ENCODE measurements around the gene FAM217B. TPM values are rescaled to one million over a fixed set of nuclear protein-coding genes. Genes with fewer than 3 reads are reported as not detected.
"Not testable (repeated sequence)": the region's sequence is repeated elsewhere in the genome, so short reads cannot be mapped to it uniquely, and the experiment has no call there.

The FAM217B gene
- total RNA-seq, 8 experiments from 2014 or later = 8.1 to 19.1 (median 12.7) TPM

DNA sequence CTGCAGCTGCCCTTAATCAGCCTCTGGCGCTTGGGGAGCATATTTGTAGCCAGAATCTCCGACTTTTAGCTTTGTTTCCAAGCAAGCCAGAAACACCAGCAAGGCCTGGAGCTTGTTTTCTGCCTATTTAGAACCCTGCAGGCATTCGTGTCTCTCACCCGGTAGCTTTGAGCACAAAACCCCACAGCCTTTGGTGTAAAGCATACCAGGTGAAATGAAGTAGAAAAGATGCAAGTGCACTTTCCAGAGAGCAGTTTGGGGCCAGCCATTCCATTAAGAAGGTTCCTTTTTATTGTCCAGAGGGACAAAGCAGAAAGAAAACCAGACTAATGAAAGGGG lies 736 bp downstream of the FAM217B start:
- H3K4me3 ChIP-seq = peak overlapping the region; percentile 37 to 65 (median 59)
- ATAC-seq (replicated peaks in 6 of 8) = no peak
- H3K4me1 ChIP-seq (replicated peaks in 1 of 2) = peaks cover 30 to 78% of the 10 kb centered on the region in 2 donors
- H3K27ac ChIP-seq = peak overlapping the region; percentile 95 to 98
- 0% methylated on average over 1 to 4 of the region's 4 CpGs; no CpG with 5 or more reads in 3 of the 10 experiments for WGBS, 10 experiments
- in situ Hi-C loops (cut with MboI; ENCODE audit: low pct_unique_long_range_greater_than_20kb in 2 of 9, low sequenced_read_pairs in 9 of 9, unreplicated experiment in 9 of 9) = no loop called here

DNA sequence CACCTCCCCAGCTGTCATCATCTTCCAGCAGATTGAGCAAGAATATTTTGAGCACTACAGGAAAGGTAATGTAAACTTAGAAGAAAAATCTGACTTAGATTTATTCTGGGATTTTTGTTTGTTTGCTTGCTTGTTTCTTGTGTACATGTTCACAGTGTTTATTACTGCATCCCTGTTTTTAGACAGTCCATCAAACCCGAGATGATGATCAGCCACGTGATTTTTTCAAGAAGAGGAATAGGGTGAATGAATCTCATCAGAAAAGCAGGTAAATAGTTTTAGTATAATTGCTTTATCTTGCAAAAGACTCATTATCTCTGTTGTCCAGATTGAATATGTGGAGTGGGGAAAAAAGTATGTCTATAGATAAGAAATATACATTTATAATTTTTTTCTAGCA lies 2.1 kb downstream of the FAM217B start:
- Histone ChIP-seq H3K27ac (peak overlapping the region; percentile 95 to 98), H3K4me3 (peak overlapping the region in 3 of 5 donors; percentile 37 to 65 (median 39)), H3K4me1 (replicated peaks in 1 of 2) (peaks cover 30 to 77% of the 10 kb centered on the region in 2 donors)
- in situ Hi-C loops (cut with MboI; ENCODE audit: low pct_unique_long_range_greater_than_20kb in 2 of 9, low sequenced_read_pairs in 9 of 9, unreplicated experiment in 9 of 9) = no loop called here
- no peak for ATAC-seq (replicated peaks in 6 of 8)
- WGBS, 10 experiments = 18 to 93% (median 76%) methylated on average over 2 of the region's 2 CpGs; no CpG with 5 or more reads in 2 of the 10 experiments

GRCh38 chr20:59944726-59945125 lies 4.5 kb downstream of the FAM217B start:
- H3K4me3 ChIP-seq = no peak overlapping the region
- no peak overlapping the region for H3K27ac ChIP-seq
- 60 to 98% (median 84%) methylated on average over 4 to 7 of the region's 7 CpGs for WGBS, 10 experiments

DNA sequence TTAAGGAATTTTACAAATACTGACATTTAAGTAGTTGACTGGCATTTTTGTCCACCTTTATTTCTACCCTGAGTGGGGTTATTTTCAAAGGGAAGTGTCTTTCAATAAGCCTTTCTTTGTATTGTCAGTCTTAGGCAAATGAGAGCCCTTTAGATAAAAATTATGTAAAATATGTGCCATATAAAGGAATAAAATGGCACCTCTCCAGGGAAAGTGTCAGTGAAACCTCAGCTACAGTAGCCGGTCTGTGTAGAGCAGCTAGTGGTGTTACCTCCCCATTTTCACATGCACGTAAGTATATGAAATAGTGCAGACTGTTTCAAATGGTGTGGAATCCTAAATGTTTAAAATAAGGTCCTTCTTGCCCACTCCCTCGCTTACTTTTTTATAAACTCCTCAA lies 5.0 kb downstream of the FAM217B start:
- Histone ChIP-seq H3K27ac (no peak overlapping the region), H3K4me3 (no peak overlapping the region), H3K4me1 (replicated peaks in 1 of 2) (peaks cover 17 to 70% of the 10 kb centered on the region in 2 donors)
- 40 to 96% (median 74%) methylated on average over 1 to 3 of the region's 3 CpGs; no CpG with 5 or more reads in 1 of the 10 experiments for WGBS, 10 experiments
- ATAC-seq (replicated peaks in 6 of 8) = no peak
- in situ Hi-C loops (cut with MboI; ENCODE audit: low pct_unique_long_range_greater_than_20kb in 2 of 9, low sequenced_read_pairs in 9 of 9, unreplicated experiment in 9 of 9) = no loop called here

More at GRCh38 chr20:59944726-59945125, 4.5 kb downstream of the FAM217B start:
- in situ Hi-C loops (cut with MboI; ENCODE audit: low pct_unique_long_range_greater_than_20kb in 2 of 9, low sequenced_read_pairs in 9 of 9, unreplicated experiment in 9 of 9) = no loop called here
- H3K4me1 ChIP-seq (replicated peaks in 1 of 2) = peaks cover 17 to 70% of the 10 kb centered on the region in 2 donors
- ATAC-seq (replicated peaks in 6 of 8) = no peak

GRCh38 chr20:59945731-59946130 lies 5.5 kb downstream of the FAM217B start:
- ATAC-seq (replicated peaks in 6 of 8) = peak in 2 of 8 experiments; percentile 3 to 10
- WGBS, 10 experiments = 11 to 93% (median 63%) methylated on average over 1 to 2 of the region's 2 CpGs; no CpG with 5 or more reads in 1 of the 10 experiments
- Histone ChIP-seq H3K27ac (no peak overlapping the region), H3K4me1 (replicated peaks in 1 of 2) (peaks cover 17 to 70% of the 10 kb centered on the region in 2 donors), H3K4me3 (no peak overlapping the region)
- in situ Hi-C loops (cut with MboI; ENCODE audit: low pct_unique_long_range_greater_than_20kb in 2 of 9, low sequenced_read_pairs in 9 of 9, unreplicated experiment in 9 of 9) = no loop called here

DNA sequence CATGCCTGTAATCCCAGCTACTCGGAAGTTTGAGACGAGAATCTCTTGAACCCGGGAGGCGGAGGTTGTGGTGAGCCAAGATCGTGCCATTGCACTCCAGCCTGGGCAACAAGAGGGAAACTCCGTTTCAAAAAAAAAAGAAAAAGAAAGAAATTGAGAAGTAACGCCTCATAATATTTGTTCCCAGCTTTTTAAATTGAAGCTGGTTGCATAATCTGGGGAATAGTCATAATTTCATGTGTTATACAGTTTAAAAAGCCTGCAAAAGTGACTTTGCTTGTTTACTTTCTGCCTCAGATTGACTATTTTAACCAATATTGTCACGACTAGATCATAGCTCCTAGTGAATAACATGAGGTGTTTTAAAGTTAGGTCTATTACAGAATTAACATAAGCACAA lies 7.2 kb downstream of the FAM217B start:
- Histone ChIP-seq H3K4me3 (no peak overlapping the region), H3K27ac (no peak overlapping the region), H3K4me1 (replicated peaks in 1 of 2) (peaks cover 7 to 59% of the 10 kb centered on the region in 2 donors)
- WGBS, 10 experiments = 66 to 100% (median 94%) methylated on average over 1 to 8 of the region's 8 CpGs; no CpG with 5 or more reads in 2 of the 10 experiments
- no peak for ATAC-seq (replicated peaks in 6 of 8)
- in situ Hi-C loops (cut with MboI; ENCODE audit: low pct_unique_long_range_greater_than_20kb in 2 of 9, low sequenced_read_pairs in 9 of 9, unreplicated experiment in 9 of 9) = no loop called here

DNA sequence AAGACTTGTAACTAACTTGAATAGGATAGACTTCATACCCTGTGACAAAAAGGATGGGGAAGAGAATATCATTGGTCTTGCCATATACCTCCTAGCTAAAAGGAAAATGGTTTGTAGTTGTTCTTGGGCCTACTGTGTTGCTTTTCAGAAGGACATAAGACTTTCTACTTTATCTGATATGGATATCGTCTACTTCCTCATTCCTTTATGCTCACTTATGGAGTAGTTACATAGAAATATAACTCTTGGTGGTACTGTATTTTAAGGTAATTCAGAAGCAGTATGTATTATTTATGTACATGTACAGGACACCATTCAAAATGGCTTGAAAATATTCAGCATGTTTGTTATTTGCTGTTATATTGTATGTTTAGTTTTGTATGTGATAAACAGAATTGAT lies 8.0 kb downstream of the FAM217B start:
- in situ Hi-C loops (cut with MboI; ENCODE audit: low pct_unique_long_range_greater_than_20kb in 2 of 9, low sequenced_read_pairs in 9 of 9, unreplicated experiment in 9 of 9) = no loop called here
- ATAC-seq (replicated peaks in 6 of 8) = no peak
- Histone ChIP-seq H3K27ac (no peak overlapping the region), H3K4me1 (replicated peaks in 1 of 2) (peaks cover 7 to 51% of the 10 kb centered on the region in 2 donors), H3K4me3 (no peak overlapping the region)
- WGBS, 10 experiments = 17 to 100% (median 83%) methylated on average over 1 of the region's 1 CpG; no CpG with 5 or more reads in 3 of the 10 experiments

DNA sequence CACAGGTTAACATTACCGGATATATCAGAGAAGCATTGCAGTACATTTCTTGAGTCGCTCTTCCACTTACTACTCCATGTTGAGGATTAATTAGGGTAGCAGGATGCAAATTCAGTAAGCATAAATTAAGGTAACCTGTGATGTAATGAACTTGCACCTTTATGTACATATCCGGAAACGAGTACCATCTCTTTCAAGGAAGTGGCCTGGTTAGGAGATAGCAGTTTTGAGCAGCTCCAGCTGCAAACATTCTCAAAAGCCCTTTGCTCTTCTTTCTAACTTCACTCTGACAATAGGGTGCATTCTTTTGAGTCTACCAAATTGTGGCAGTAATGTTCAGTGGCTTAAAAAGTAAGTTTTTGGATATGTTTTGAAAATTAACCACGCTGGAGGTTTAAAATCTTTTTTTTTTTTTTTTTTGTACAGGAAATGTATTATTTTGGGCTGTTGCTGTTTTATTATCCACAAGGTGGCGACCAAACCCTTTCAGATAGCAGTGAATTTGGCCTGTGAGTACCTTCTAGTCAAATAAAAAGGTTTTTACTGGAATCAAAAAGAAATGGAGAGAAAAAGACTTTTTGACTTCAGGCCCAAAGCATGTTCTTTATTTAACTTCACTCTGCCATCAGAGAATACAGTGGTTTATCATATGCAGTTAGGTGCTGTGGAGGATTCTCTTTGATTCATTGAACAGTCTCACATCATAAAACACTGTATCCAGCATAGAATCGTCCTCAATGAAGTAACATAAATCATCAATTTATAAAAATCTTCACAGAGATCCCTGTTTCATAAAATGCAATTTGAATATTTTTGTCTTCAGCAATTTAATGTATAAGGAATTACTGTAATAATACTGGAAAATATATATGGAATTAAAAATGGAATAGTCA lies 8.9 kb downstream of the FAM217B start:
- in situ Hi-C loops (cut with MboI; ENCODE audit: low pct_unique_long_range_greater_than_20kb in 2 of 9, low sequenced_read_pairs in 9 of 9, unreplicated experiment in 9 of 9) = no loop called here
- H3K4me3 ChIP-seq = no peak overlapping the region
- H3K4me1 ChIP-seq (replicated peaks in 1 of 2) = peaks cover 7 to 42% of the 10 kb centered on the region in 2 donors
- ATAC-seq (replicated peaks in 6 of 8) = peak in 4 of 8 experiments; percentile 19 to 54 (median 44)
- H3K27ac ChIP-seq = no peak overlapping the region
- WGBS, 10 experiments = 11 to 57% (median 40%) methylated on average over 3 to 7 of the region's 7 CpGs; no CpG with 5 or more reads in 1 of the 10 experiments

- 67 to 98% (median 93%) methylated on average over 1 to 6 of the region's 6 CpGs for WGBS, 10 experiments
- ATAC-seq (replicated peaks in 6 of 8) = no peak
- H3K4me3 ChIP-seq = no peak overlapping the region
- H3K4me1 ChIP-seq (replicated peaks in 1 of 2) = peaks cover 7 to 34% of the 10 kb centered on the region in 2 donors
- in situ Hi-C loops (cut with MboI; ENCODE audit: low pct_unique_long_range_greater_than_20kb in 2 of 9, low sequenced_read_pairs in 9 of 9, unreplicated experiment in 9 of 9) = no loop called here
- H3K27ac ChIP-seq = no peak overlapping the region
These were observed 9.7 kb downstream of the FAM217B start for GRCh38 chr20:59949911-59950310.

- Histone ChIP-seq H3K4me1 (replicated peaks in 1 of 2) (peaks cover 0 to 3% of the 10 kb centered on the region in 2 donors), H3K4me3 (no peak overlapping the region), H3K27ac (no peak overlapping the region)
- in situ Hi-C loops (cut with MboI; ENCODE audit: low pct_unique_long_range_greater_than_20kb in 2 of 9, low sequenced_read_pairs in 9 of 9, unreplicated experiment in 9 of 9) = no loop called here
- 86 to 100% (median 92%) methylated on average over 1 to 2 of the region's 4 CpGs; no CpG with 5 or more reads in 7 of the 10 experiments for WGBS, 10 experiments
- ATAC-seq (replicated peaks in 6 of 8) = no peak
These were observed 14.5 kb downstream of the FAM217B start for GRCh38 chr20:59954718-59955117.

DNA sequence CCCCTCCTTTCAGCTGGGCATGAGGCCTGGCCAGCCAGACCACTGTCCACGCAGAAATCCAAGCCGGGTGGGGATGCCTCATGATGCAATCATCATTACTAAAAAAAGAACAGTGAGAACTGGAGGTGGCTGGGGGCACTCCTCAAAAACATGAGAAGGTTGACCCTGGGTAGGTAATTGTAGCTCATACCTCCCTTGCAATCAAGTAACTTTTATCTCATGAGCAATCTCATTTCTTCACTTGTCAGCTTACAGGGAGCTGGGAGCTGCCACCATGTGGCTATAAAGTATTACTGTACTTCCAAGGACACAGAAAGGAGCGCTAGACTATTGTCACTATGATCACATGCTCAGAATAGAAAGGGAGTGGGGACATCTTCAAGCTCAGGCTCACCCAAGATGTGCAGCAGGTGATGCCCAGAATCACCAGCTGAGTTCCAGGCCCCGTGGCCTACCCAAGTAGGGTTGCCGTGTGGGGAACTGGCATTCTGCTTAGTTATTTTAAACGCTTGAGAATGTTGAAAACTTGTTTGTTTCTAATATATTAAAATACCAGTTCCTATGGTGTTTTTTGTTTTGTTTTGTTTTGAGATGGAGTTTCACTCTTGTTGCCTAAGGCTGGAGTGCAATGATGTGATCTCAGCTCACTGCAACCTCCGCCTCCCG lies 15.1 kb downstream of the FAM217B start:
- Histone ChIP-seq H3K27ac (no peak overlapping the region), H3K4me1 (replicated peaks in 1 of 2) (peaks cover 0 to 3% of the 10 kb centered on the region in 2 donors), H3K4me3 (no peak overlapping the region)
- 50 to 100% (median 82%) methylated on average over 2 to 6 of the region's 8 CpGs; no CpG with 5 or more reads in 2 of the 10 experiments for WGBS, 10 experiments
- ATAC-seq (replicated peaks in 6 of 8) = peak; percentile 65 to 95 (median 92)
- in situ Hi-C loops (cut with MboI; ENCODE audit: low pct_unique_long_range_greater_than_20kb in 2 of 9, low sequenced_read_pairs in 9 of 9, unreplicated experiment in 9 of 9) = no loop called here

DNA sequence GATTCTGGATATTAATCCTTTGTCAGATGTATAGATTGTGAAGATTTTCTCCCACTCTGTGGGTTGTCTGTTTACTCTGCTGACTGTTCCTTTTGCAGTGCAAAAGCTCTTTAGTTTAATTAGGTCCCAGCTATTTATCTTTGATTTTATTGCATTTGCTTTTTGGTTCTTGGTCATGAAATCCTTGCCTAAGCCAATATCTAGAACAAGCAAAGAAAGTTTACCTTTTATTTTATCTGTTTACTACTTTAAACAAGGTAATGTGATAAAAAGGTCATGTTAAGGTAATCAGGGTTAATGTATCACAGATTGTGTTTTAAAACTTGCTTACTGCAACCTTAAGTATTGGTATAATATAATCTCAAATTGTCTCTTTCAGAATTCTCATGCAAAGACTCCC lies 17.4 kb downstream of the FAM217B start:
- peaks cover 5 to 15% of the 10 kb centered on the region in 2 donors for H3K4me1 ChIP-seq (replicated peaks in 1 of 2)
- H3K27ac ChIP-seq; H3K4me3 ChIP-seq; ATAC-seq (replicated peaks in 6 of 8); in situ Hi-C loops (cut with MboI; ENCODE audit: low pct_unique_long_range_greater_than_20kb in 2 of 9, low sequenced_read_pairs in 9 of 9, unreplicated experiment in 9 of 9): not testable (repeated sequence)

- Histone ChIP-seq H3K4me1 (replicated peaks in 1 of 2) (peaks cover 5 to 15% of the 10 kb centered on the region in 2 donors), H3K4me3 (no peak within 1 kb of the TSS), H3K27ac (no peak within 1 kb of the TSS)
- WGBS, 10 experiments = 0 to 91% (median 54%) methylated on average over 1 to 4 of the region's 5 CpGs
- ATAC-seq (replicated peaks in 6 of 8) = no peak
- in situ Hi-C loops (cut with MboI; ENCODE audit: low pct_unique_long_range_greater_than_20kb in 2 of 9, low sequenced_read_pairs in 9 of 9, unreplicated experiment in 9 of 9) = no loop called here
These were observed 17.9 kb downstream of the FAM217B start, which contains the start of gene CDH26 for GRCh38 chr20:59958123-59958522. TSS of gene CDH26 (plus strand) at chr20:59958423. CDS start at chr20:59958727, 304 bp downstream.

Measured in motor neuron (in vitro differentiated cells).